ENCODE data around the gene MELK.

MELK gene

GRCh38 chr9:36676091-36676490 is 103.4 kb downstream of the MELK start:
- DNase-seq = no peak

- no peak for DNase-seq
Observed at GRCh38 chr9:36676778-36677485, 104.2 kb downstream of the MELK start.

- no peak for DNase-seq
Observed at GRCh38 chr9:36677611-36678010, 104.9 kb downstream of the MELK start.

- no peak for DNase-seq
Observed at GRCh38 chr9:36679710-36680109, 107.0 kb downstream of the MELK start.

- no peak for DNase-seq
Observed at GRCh38 chr9:36686471-36686870, 113.8 kb downstream of the MELK start.

- no peak for DNase-seq
Observed at GRCh38 chr9:36690412-36691168, 117.9 kb downstream of the MELK start.

GRCh38 chr9:36691671-36692070 is 119.0 kb downstream of the MELK start:
- no peak for DNase-seq

- no peak for DNase-seq
Observed at GRCh38 chr9:36698984-36699383, 126.3 kb downstream of the MELK start.

- DNase-seq = no peak
Observed at GRCh38 chr9:36704148-36704547, 131.5 kb downstream of the MELK start.

GRCh38 chr9:36713515-36714490 is 141.1 kb downstream of the MELK start:
- DNase-seq = no peak

- DNase-seq = no peak
Observed at GRCh38 chr9:36716496-36716895, 143.8 kb downstream of the MELK start.

GRCh38 chr9:36717276-36717675 is 144.6 kb downstream of the MELK start:
- DNase-seq = no peak

- no peak for DNase-seq
Observed at GRCh38 chr9:36718612-36719011, 145.9 kb downstream of the MELK start.

- DNase-seq = no peak
Observed at GRCh38 chr9:36720043-36720442, 147.3 kb downstream of the MELK start.

- no peak for DNase-seq
Observed at GRCh38 chr9:36721846-36722588, 149.3 kb downstream of the MELK start.

GRCh38 chr9:36725777-36726356 is 153.2 kb downstream of the MELK start:
- no peak for DNase-seq
